Kidney (tissue), 14 donors: Measurements from ENCODE around the gene ZNF827. TPM values are rescaled to one million over a fixed set of nuclear protein-coding genes. Genes with fewer than 3 reads are reported as not detected.

Source experiments
- DNase-seq, 5 donors: peaks; one replicate each; pipeline ENCODE4 v3.0.0-alpha.2; 2013 to 2020
- FAIRE-seq: peaks from 2 replicates; lab custom pipeline; 2012; peaks lifted over from hg19 to GRCh38; lab: Jason Lieb, UNC
- H3K27ac ChIP-seq, 2 donors: one replicate each; pipeline ENCODE4 v1.7.0; 2013; ENCODE audit warnings: low read depth in 2 of 2, low read length in 2 of 2, inconsistent platforms in 1 of 2
- H3K27me3 ChIP-seq: one replicate; pipeline ENCODE4 v1.7.1; 2013; ENCODE audit warnings: low read length, inconsistent platforms; ENCODE audit not compliant: control insufficient read depth, insufficient read depth
- H3K36me3 ChIP-seq, 3 donors: one replicate each; pipeline versions ENCODE4 v1.7.0 to v1.7.1; 2013; ENCODE audit warnings: low read length in 3 of 3, control low read depth in 1 of 3, inconsistent platforms in 1 of 3; ENCODE audit not compliant: insufficient read depth in 3 of 3, control insufficient read depth in 2 of 3
- H3K4me1 ChIP-seq, 3 donors: one replicate each; pipeline versions ENCODE4 v1.7.0 to v1.7.1; 2013; ENCODE audit warnings: low read length in 3 of 3, inconsistent platforms in 1 of 3, low read depth in 1 of 3; ENCODE audit not compliant: control insufficient read depth in 2 of 3, insufficient read depth in 2 of 3
- H3K4me3 ChIP-seq, 3 donors: one replicate each; pipeline versions ENCODE4 v1.7.0 to v1.8.1; 2013; ENCODE audit warnings: low read length in 3 of 3, control low read depth in 1 of 3, inconsistent platforms in 1 of 3
- H3K9ac ChIP-seq, 3 donors: one replicate each; pipeline versions ENCODE4 v1.7.0 to v1.7.1; 2013; ENCODE audit warnings: low read length in 3 of 3, control low read depth in 1 of 3, inconsistent platforms in 1 of 3
- H3K9me3 ChIP-seq, 3 donors: one replicate each; pipeline versions ENCODE4 v1.7.0 to v1.7.1; 2013; ENCODE audit warnings: low read length in 3 of 3, control low read depth in 1 of 3, inconsistent platforms in 1 of 3; ENCODE audit not compliant: control insufficient read depth in 2 of 3, insufficient read depth in 1 of 3
- intact Hi-C: fragments of 100-400 bp; cut with DNase I; formaldehyde crosslinking; loops from one replicate; pipeline ENCODE4 v1.11.1; 2022
- polyA plus RNA-seq: library from polyadenylated mRNA; stranded (reverse); fragments of 350-450 nt; fragmentation: Illumina TruSeq; extraction: RNeasy Lipid Tissue Mini Kit (QIAGEN cat#74804); gene quantifications from one replicate; pipeline ENCODE4 v1.2.3, GENCODE V29; 2014; ENCODE audit warnings: low read depth, low replicate concordance; ENCODE audit not compliant: insufficient read depth
- total RNA-seq: library from RNA; stranded (reverse); fragmentation: NEBNext Ultra II Directional; extraction: Animal tissue kit (Norgen Biotek cat#: 25700); gene quantifications from one replicate; pipeline ENCODE4 v1.2.1, GENCODE V29; 2021
- TF ChIP-seq, protein P1 (sequence below): IDR thresholded peaks from 3 replicates; pipeline ENCODE4 v1.5.1; 2012; ENCODE audit warnings: mild to moderate bottlenecking, moderate library complexity, borderline replicate concordance; ENCODE audit not compliant: insufficient read depth; ENCODE audit errors: extremely low read depth
- donor health status: control.
- donor health status: control.
- donor health status: control.
- donor health status: control.
- donor health status: control.
- donor health status: DM: yes; HTN: yes; CAD: no.
- donor health status: Normal renal cell carcinoma (clear cell type).

The ZNF827 gene
- total and polyA plus RNA-seq, 2 donors from 2014 or later: 3.5 to 22.6 TPM

- H3K27me3 ChIP-seq: no peaks in the 10 kb centered on the region
- intact Hi-C loops: no loop called here
- no peaks in the 10 kb centered on the region for H3K36me3 ChIP-seq
- no peak for FAIRE-seq
- peak; percentile 90 to 95 (median 92) for DNase-seq
- H3K4me3 ChIP-seq: peak overlapping the region; percentile 75 to 84 (median 82)
- no peaks in the 10 kb centered on the region for H3K9me3 ChIP-seq
- TF ChIP-seq, protein P1, sequence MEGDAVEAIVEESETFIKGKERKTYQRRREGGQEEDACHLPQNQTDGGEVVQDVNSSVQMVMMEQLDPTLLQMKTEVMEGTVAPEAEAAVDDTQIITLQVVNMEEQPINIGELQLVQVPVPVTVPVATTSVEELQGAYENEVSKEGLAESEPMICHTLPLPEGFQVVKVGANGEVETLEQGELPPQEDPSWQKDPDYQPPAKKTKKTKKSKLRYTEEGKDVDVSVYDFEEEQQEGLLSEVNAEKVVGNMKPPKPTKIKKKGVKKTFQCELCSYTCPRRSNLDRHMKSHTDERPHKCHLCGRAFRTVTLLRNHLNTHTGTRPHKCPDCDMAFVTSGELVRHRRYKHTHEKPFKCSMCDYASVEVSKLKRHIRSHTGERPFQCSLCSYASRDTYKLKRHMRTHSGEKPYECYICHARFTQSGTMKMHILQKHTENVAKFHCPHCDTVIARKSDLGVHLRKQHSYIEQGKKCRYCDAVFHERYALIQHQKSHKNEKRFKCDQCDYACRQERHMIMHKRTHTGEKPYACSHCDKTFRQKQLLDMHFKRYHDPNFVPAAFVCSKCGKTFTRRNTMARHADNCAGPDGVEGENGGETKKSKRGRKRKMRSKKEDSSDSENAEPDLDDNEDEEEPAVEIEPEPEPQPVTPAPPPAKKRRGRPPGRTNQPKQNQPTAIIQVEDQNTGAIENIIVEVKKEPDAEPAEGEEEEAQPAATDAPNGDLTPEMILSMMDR: no peak
- H3K27ac ChIP-seq: peak overlapping the region; percentile 95 to 98
- peaks cover 3 to 28% (median 12%) of the 10 kb centered on the region in 3 donors for H3K4me1 ChIP-seq
- peak overlapping the region; percentile 6 to 60 (median 24) for H3K9ac ChIP-seq
Observed at GRCh38 chr4:145936142-145936996, 2.3 kb downstream of the ZNF827 start.

DNA sequence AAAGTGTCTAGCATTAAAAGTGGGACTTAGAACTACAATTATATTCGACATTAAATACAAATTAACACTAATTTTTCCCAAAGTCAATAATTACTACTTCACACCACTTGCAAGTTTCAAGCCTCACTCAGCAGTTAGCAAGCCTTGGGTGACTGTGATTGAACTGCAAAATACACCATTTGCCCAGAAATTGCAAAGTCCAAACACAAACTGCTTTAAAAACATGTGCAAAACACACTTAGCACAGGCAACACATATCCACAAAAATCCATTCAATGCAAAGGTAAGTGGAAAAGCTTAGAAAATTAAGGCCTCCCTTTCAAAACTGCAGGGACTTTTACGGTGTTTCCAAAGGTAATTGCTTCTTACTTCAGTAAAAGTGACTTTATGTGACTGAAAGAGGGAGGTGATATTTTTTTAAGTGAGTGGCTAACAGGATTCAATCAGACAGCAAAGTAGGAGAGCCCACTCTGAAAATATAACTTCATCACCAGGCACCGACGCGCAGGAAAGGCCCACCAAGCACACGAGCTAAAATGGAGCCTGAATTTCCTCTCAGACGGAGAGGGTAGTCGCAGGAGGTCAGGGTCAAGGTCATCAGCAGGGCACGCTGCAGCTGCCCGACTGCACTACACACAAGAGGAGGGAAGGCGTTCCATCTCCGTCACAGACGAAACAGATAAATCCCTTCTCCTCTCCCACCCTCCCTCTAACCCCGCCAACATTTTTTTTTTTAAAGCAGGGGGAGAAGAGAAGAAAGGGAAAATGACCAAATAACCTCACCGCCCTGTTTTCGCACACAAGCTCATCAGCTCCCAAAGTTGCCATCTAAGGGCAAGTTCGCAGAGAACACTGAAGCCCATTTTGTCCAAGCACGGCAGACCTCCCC, 3.1 kb downstream of the ZNF827 start:
- DNase-seq (peak in 4 of 5 donors; percentile 61 to 82 (median 78)), FAIRE-seq (no peak)
- H3K27ac ChIP-seq: peak overlapping the region; percentile 95 to 98
- TF ChIP-seq, protein P1: no peak
- H3K9me3 ChIP-seq: no peaks in the 10 kb centered on the region
- no peaks in the 10 kb centered on the region for H3K36me3 ChIP-seq
- peak overlapping the region; percentile 75 to 84 (median 82) for H3K4me3 ChIP-seq
- H3K4me1 ChIP-seq: peaks cover 3 to 28% (median 12%) of the 10 kb centered on the region in 3 donors
- no peaks in the 10 kb centered on the region for H3K27me3 ChIP-seq
- intact Hi-C loops: no loop called here
- H3K9ac ChIP-seq: peak overlapping the region; percentile 6 to 60 (median 24)

DNA sequence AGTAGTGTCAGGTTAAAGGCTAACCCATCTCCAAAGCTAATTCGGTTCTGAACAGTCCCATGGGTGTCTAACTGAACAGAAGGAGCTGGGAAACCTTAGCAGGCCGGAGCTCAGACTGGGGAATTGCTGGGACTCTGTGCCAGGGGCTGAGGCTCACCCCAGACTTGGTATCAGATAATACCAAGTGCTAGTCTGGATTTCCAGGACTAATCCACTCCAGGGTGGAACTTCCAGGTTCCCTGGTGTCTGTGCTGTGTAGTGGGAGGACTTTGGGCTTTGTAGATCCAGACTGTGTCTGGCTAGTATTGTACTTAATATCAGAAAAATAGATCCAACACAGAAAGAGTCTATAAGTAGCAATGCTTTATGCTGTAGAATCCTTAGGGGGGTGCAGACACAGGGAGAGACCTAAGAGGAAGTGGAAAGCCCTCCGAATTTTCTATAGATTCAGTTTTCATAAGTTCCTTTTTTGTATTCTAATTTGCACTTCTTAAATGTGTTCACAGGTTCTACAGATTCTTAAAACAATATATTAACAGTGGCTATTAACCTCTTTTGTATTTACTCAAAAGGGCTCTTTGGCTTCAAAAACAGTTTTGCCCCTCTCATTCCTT, 4.1 kb downstream of the ZNF827 start:
- TF ChIP-seq, protein P1: no peak
- Histone ChIP-seq H3K36me3 (no peaks in the 10 kb centered on the region), H3K9ac (peak overlapping the region in 1 of 3 donors; percentile 1), H3K27ac (peak overlapping the region in 1 of 2 donors; percentile 98), H3K27me3 (no peaks in the 10 kb centered on the region), H3K4me1 (peaks cover 2 to 28% (median 18%) of the 10 kb centered on the region in 3 donors), H3K9me3 (no peaks in the 10 kb centered on the region), H3K4me3 (peak overlapping the region in 1 of 3 donors; percentile 2)
- DNase-seq: peak in 1 of 5 donors; percentile 31
- intact Hi-C loops: no loop called here
- FAIRE-seq: no peak
